Measurements from ENCODE around the gene FGFR2. TPM values are rescaled to one million over a fixed set of nuclear protein-coding genes. Genes with fewer than 3 reads are reported as not detected.

Gene FGFR2
- total and polyA plus RNA-seq, 12 donors, result 19.5 to 79.2 (median 39.3) TPM

GRCh38 chr10:121536310-121536913 lies 61.8 kb downstream of the FGFR2 start:
- TF ChIP-seq, protein P1, sequence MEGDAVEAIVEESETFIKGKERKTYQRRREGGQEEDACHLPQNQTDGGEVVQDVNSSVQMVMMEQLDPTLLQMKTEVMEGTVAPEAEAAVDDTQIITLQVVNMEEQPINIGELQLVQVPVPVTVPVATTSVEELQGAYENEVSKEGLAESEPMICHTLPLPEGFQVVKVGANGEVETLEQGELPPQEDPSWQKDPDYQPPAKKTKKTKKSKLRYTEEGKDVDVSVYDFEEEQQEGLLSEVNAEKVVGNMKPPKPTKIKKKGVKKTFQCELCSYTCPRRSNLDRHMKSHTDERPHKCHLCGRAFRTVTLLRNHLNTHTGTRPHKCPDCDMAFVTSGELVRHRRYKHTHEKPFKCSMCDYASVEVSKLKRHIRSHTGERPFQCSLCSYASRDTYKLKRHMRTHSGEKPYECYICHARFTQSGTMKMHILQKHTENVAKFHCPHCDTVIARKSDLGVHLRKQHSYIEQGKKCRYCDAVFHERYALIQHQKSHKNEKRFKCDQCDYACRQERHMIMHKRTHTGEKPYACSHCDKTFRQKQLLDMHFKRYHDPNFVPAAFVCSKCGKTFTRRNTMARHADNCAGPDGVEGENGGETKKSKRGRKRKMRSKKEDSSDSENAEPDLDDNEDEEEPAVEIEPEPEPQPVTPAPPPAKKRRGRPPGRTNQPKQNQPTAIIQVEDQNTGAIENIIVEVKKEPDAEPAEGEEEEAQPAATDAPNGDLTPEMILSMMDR (IDR thresholded peaks at IDR 0.05), result no peak
- TF ChIP-seq POLR2A (IDR thresholded peaks at IDR 0.05), result no peak
- WGBS, 4 donors, result 82 to 88% (median 86%) methylated on average over 8 of the region's 8 CpGs
- H3K4me3 ChIP-seq, result no peak overlapping the region

DNA sequence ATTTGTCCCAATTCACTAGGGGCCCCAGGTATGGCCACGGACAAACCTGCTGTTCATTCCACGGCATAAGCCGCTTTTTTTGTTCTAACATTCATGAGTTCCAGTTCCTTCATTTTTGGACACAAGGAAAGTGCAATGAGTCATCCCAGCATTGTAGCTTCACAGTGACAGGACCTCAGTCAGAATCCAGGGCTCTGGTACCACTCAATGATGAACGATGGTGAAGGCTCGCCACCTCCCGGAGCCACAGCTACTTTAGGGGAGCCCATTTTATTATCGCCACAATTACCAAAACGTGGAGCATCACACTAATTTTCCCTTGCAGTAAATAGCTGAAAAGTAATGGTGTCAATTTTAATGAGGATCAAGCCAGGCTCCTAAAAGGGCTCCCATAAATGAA lies 62.9 kb downstream of the FGFR2 start:
- Histone ChIP-seq H3K9me3 (replicated peaks in 1 of 3) (no peaks in the 10 kb centered on the region), H3K4me3 (no peak overlapping the region), H3K27me3 (no peaks in the 10 kb centered on the region), H3K4me1 (replicated peaks in 1 of 2) (no peaks in the 10 kb centered on the region), H3K27ac (no peak overlapping the region), H3K36me3 (replicated peaks in 1 of 2) (no peaks in the 10 kb centered on the region)
- no peak for DNase-seq
- TF ChIP-seq, protein P1 (IDR thresholded peaks at IDR 0.05), result no peak
- no peak for TF ChIP-seq POLR2A (IDR thresholded peaks at IDR 0.05)
- intact Hi-C loops (cut with DNase I), result no loop called here
- 93 to 98% (median 93%) methylated on average over 8 of the region's 8 CpGs for WGBS, 4 donors

More at GRCh38 chr10:121536310-121536913, 61.8 kb downstream of the FGFR2 start:
- H3K9me3 ChIP-seq (replicated peaks in 1 of 3), result no peaks in the 10 kb centered on the region
- no peaks in the 10 kb centered on the region for H3K4me1 ChIP-seq (replicated peaks in 1 of 2)
- no peak overlapping the region for H3K27ac ChIP-seq
- no peak for DNase-seq
- no peaks in the 10 kb centered on the region for H3K36me3 ChIP-seq (replicated peaks in 1 of 2)
- no peaks in the 10 kb centered on the region for H3K27me3 ChIP-seq
- intact Hi-C loops (cut with DNase I), result no loop called here

DNA sequence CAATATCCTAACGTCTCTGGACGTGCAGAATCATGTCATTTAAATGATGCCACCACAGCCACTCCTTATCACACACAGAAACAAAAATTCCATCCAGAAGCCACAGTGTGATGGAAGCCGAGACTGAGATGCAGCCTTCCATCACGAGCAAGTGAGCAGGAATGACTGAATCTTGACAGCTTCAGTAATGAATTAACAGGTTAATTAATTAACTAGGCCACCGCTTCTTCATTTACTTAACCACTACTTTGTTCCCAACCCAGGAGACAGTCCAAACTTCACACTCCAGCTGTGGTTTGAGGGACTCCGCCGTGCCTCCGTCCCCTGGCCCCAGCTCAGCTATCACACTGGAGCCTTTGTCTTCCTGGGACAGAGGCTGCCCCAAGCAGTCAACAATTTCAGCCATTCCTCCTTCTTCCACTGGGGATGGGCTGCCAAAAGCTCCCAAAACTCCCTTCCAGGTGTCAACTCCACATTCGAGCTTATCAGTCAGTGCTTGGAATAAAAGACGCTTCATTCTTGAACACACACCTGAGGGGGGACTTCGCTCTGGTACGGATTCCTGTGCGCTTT lies 65.9 kb downstream of the FGFR2 start:
- no peak for DNase-seq
- no peaks in the 10 kb centered on the region for H3K4me1 ChIP-seq (replicated peaks in 1 of 2)
- 88 to 93% (median 92%) methylated on average over 11 to 13 of the region's 13 CpGs for WGBS, 4 donors
- intact Hi-C loops (cut with DNase I), result no loop called here
- no peaks in the 10 kb centered on the region for H3K27me3 ChIP-seq
- H3K4me3 ChIP-seq, result no peak overlapping the region
- H3K27ac ChIP-seq, result no peak overlapping the region
- no peaks in the 10 kb centered on the region for H3K36me3 ChIP-seq (replicated peaks in 1 of 2)
- TF ChIP-seq, protein P1 (IDR thresholded peaks at IDR 0.05), result no peak
- TF ChIP-seq POLR2A (IDR thresholded peaks at IDR 0.05), result no peak
- no peaks in the 10 kb centered on the region for H3K9me3 ChIP-seq (replicated peaks in 1 of 3)

- 93 to 96% (median 95%) methylated on average over 11 of the region's 11 CpGs for WGBS, 4 donors
- intact Hi-C loops (cut with DNase I), result no loop called here
- no peaks in the 10 kb centered on the region for H3K36me3 ChIP-seq (replicated peaks in 1 of 2)
- H3K27me3 ChIP-seq, result no peaks in the 10 kb centered on the region
- DNase-seq, result no peak
- no peak overlapping the region for H3K4me3 ChIP-seq
- no peak overlapping the region for H3K27ac ChIP-seq
- no peaks in the 10 kb centered on the region for H3K9me3 ChIP-seq (replicated peaks in 1 of 3)
- no peaks in the 10 kb centered on the region for H3K4me1 ChIP-seq (replicated peaks in 1 of 2)
- TF ChIP-seq, protein P1 (IDR thresholded peaks at IDR 0.05), result no peak
- no peak for TF ChIP-seq POLR2A (IDR thresholded peaks at IDR 0.05)
These were observed 66.4 kb downstream of the FGFR2 start for GRCh38 chr10:121531830-121532178.
